Stomach (tissue), 9 donors: Measurements from ENCODE around the gene NAB2. TPM values are rescaled to one million over a fixed set of nuclear protein-coding genes. Genes with fewer than 3 reads are reported as not detected.

ENCODE experiments used
- DNase-seq, 2 donors: peaks; one replicate each; pipeline versions ENCODE4 v3.0.0 to v3.0.0-alpha.2; 2013 to 2019
- H3K27ac ChIP-seq, 5 donors: fragments of 200-600 bp in 4 of 5; sonication (generic) in 4 of 5; one replicate each; pipeline ENCODE4 v1.5.1; 2013 to 2019; ENCODE audit warnings: mild to moderate bottlenecking in 1 of 5, moderate library complexity in 1 of 5
- H3K27me3 ChIP-seq, 3 donors: fragments of 200-600 bp; sonication (generic); one replicate each; pipeline ENCODE4 v1.5.1; 2017 to 2019; ENCODE audit warnings: mixed run types in 1 of 3
- H3K36me3 ChIP-seq, 4 donors: fragments of 200-600 bp; sonication (generic); 1 replicate in 3 of 4; 2 replicates in 1 of 4; pipeline ENCODE4 v1.5.1; 2016 to 2019
- H3K4me1 ChIP-seq, 4 donors: fragments of 200-600 bp; sonication (generic); one replicate each; pipeline ENCODE4 v1.5.1; 2016 to 2019
- H3K4me3 ChIP-seq, 4 donors: fragments of 200-600 bp; sonication (generic) in 3 of 4; one replicate each; pipeline ENCODE4 v1.5.1; 2016 to 2019; ENCODE audit warnings: mild to moderate bottlenecking in 1 of 4
- H3K9me3 ChIP-seq, 4 donors: fragments of 200-600 bp; sonication (generic); one replicate each; pipeline ENCODE4 v1.5.1; 2016 to 2019
- EP300 ChIP-seq: sonication (generic); formaldehyde crosslinking; IDR thresholded peaks from one replicate; pipeline ENCODE4 v1.6.1; 2017; ENCODE audit warnings: antibody characterized with exemption
- POLR2A ChIP-seq, 4 donors: fragments of 450-650 bp; IDR thresholded peaks; one replicate each; pipeline ENCODE4 v1.6.1; 2016; ENCODE audit warnings: antibody characterized with exemption in 4 of 4, control low read depth in 2 of 4, mild to moderate bottlenecking in 1 of 4, moderate library complexity in 1 of 4
- POLR2AphosphoS5 ChIP-seq, 3 donors: sonication (generic); formaldehyde crosslinking; IDR thresholded peaks; one replicate each; pipeline ENCODE4 v1.6.1; 2016; ENCODE audit warnings: antibody characterized with exemption in 3 of 3
- WGBS, 5 donors: extraction: QIAGEN DNeasy Blood & Tissue Kit in 3 of 5; methylation state at CpG; one replicate each; pipeline versions ENCODE4 v1.1.5 to v1.1.7; 2013 to 2018; 5-methylcytosine and 5-hydroxymethylcytosine counted together
- intact Hi-C: fragments of 100-400 bp; cut with DNase I; formaldehyde crosslinking; loops from one replicate; pipeline ENCODE4 v1.15.1; 2023; ENCODE audit warnings: low total_unique reads
- polyA plus RNA-seq, 3 donors: library from polyadenylated mRNA; stranded (reverse); fragments of 200-250 nt; gene quantifications; one replicate each; pipeline ENCODE4 v1.2.3, GENCODE V29; 2013
- total RNA-seq, 5 donors: library from RNA; depleted of rRNA; stranded (reverse); fragments of >200 nt; gene quantifications; one replicate each; pipeline versions ENCODE4 v1.1.0 to v1.2.3, GENCODE V29; 2014 to 2016
- TF ChIP-seq, protein P1 (sequence below), 7 experiments: fragments of 450-650 bp in 4 of 7; fragments of 200-600 bp in 3 of 7; sonication (generic) in 3 of 7; IDR thresholded peaks; one replicate each; pipeline ENCODE4 v1.5.1; 2016 to 2019; ENCODE audit warnings: antibody characterized with exemption in 7 of 7, control low read depth in 2 of 7, mild to moderate bottlenecking in 1 of 7
- donor health status: healthy with polysubstance abuse.
- donor health status: Bipolar disorder and iron deficiency.
- donor health status: healthy.

NAB2 gene
- total and polyA plus RNA-seq, 8 donors = 1.7 to 16.6 (median 12.1) TPM; not detected in 1

DNA sequence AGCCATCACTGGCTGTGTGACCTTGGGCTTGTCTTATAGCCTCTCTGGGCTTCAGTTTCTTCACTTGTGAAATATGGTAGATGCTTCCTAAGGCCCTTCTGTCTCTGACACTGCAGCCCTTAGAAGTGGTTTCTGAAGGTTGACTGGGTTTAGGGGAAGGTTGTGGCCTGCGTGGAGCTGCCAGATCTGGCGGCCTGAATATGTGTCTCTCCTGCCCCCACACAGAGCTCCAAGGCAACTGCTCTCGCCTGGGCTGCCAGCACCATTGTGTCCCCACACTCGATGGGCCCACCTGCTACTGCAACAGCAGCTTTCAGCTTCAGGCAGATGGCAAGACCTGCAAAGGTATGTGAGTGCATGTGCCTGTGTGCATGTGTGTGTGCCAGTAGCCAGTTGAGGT is 54.5 kb downstream of the NAB2 start:
- no peak for DNase-seq
- Histone ChIP-seq H3K4me1 (peaks cover 41 to 49% (median 45%) of the 10 kb centered on the region in 4 donors), H3K9me3 (no peaks in the 10 kb centered on the region), H3K27me3 (no peaks in the 10 kb centered on the region), H3K36me3 (peaks cover 27 to 91% (median 83%) of the 10 kb centered on the region in 4 donors), H3K27ac (peak overlapping the region in 3 of 5 donors; percentile 14 to 53 (median 44)), H3K4me3 (no peak overlapping the region)
- intact Hi-C loops = no loop called here
- WGBS, 5 donors = 72 to 89% (median 83%) methylated on average over 2 to 4 of the region's 4 CpGs
- TF ChIP-seq POLR2A (IDR thresholded peaks at IDR 0.05) = no peak
- no peak for TF ChIP-seq POLR2AphosphoS5 (IDR thresholded peaks at IDR 0.05)
- TF ChIP-seq, protein P1, sequence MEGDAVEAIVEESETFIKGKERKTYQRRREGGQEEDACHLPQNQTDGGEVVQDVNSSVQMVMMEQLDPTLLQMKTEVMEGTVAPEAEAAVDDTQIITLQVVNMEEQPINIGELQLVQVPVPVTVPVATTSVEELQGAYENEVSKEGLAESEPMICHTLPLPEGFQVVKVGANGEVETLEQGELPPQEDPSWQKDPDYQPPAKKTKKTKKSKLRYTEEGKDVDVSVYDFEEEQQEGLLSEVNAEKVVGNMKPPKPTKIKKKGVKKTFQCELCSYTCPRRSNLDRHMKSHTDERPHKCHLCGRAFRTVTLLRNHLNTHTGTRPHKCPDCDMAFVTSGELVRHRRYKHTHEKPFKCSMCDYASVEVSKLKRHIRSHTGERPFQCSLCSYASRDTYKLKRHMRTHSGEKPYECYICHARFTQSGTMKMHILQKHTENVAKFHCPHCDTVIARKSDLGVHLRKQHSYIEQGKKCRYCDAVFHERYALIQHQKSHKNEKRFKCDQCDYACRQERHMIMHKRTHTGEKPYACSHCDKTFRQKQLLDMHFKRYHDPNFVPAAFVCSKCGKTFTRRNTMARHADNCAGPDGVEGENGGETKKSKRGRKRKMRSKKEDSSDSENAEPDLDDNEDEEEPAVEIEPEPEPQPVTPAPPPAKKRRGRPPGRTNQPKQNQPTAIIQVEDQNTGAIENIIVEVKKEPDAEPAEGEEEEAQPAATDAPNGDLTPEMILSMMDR (IDR thresholded peaks at IDR 0.05) = no peak
- TF ChIP-seq EP300 = no peak

Other genes starting within 250 kb of the NAB2 start
- not detected for gene SDR9C7, start 154.7 kb upstream of the NAB2 start, total RNA-seq
- under 1 TPM in 1 of 3 donors, not detected in 2; 0.50 TPM for gene SDR9C7, start 154.7 kb upstream of the NAB2 start, polyA plus RNA-seq
- gene RDH16, start 131.5 kb upstream of the NAB2 start, total RNA-seq = 1 to 10 TPM in 1 of 5 donors, under 1 TPM in 1, not detected in 3; 0.37 to 1.0 TPM
- gene RDH16, start 131.5 kb upstream of the NAB2 start, polyA plus RNA-seq = under 1 TPM in 1 of 3 donors, not detected in 2; 0.68 TPM
- 1 to 10 TPM; 3.3 to 7.6 (median 4.9) TPM for gene ZBTB39, start 82.6 kb upstream of the NAB2 start, total RNA-seq
- gene ZBTB39, start 82.6 kb upstream of the NAB2 start, polyA plus RNA-seq = 1 to 10 TPM; 1.2 to 1.7 (median 1.4) TPM
- 10 to 100 TPM in 1 of 5 donors, 1 to 10 TPM in 2, not detected in 2; 2.0 to 19.8 (median 7.6) TPM for gene TAC3, start 72.6 kb upstream of the NAB2 start, total RNA-seq
- gene TAC3, start 72.6 kb upstream of the NAB2 start, polyA plus RNA-seq = under 1 TPM in 2 of 3 donors, not detected in 1; 0.62 to 0.75 TPM
- 10 to 100 TPM in 4 of 5 donors, 1 to 10 TPM in 1; 2.7 to 97.3 (median 19.3) TPM for gene MYO1A, start 39.0 kb upstream of the NAB2 start, total RNA-seq
- gene MYO1A, start 39.0 kb upstream of the NAB2 start, polyA plus RNA-seq = 10 to 100 TPM in 1 of 3 donors, 1 to 10 TPM in 1, under 1 TPM in 1; 0.70 to 16.2 (median 1.2) TPM
- 10 to 100 TPM in 1 of 5 donors, 1 to 10 TPM in 4; 1.2 to 16.7 (median 2.7) TPM for gene NEMP1, start 10.3 kb upstream of the NAB2 start, total RNA-seq
- 1 to 10 TPM; 1.1 to 3.8 (median 2.2) TPM for gene NEMP1, start 10.3 kb upstream of the NAB2 start, polyA plus RNA-seq
- 100 to 1,000 TPM in 4 of 5 donors, 10 to 100 TPM in 1; 81.9 to 343 (median 209) TPM for gene STAT6, start 22.2 kb downstream of the NAB2 start, total RNA-seq
- 100 to 1,000 TPM; 138 to 477 (median 147) TPM for gene STAT6, start 22.2 kb downstream of the NAB2 start, polyA plus RNA-seq
- gene LRP1, start 39.4 kb downstream of the NAB2 start, total RNA-seq = 100 to 1,000 TPM in 4 of 5 donors, 10 to 100 TPM in 1; 97.8 to 510 (median 129) TPM
- 10 to 100 TPM; 13.5 to 25.9 (median 13.6) TPM for gene LRP1, start 39.4 kb downstream of the NAB2 start, polyA plus RNA-seq
- gene LRP1-AS, start 58.5 kb downstream of the NAB2 start, total RNA-seq = not detected
- gene LRP1-AS, start 58.5 kb downstream of the NAB2 start, polyA plus RNA-seq = not detected
- gene NXPH4, start 127.7 kb downstream of the NAB2 start, total RNA-seq = under 1 TPM in 1 of 5 donors, not detected in 4; 0.18 TPM
- gene NXPH4, start 127.7 kb downstream of the NAB2 start, polyA plus RNA-seq = under 1 TPM in 2 of 3 donors, not detected in 1; 0.30 to 0.44 TPM
- 10 to 100 TPM; 26.1 to 93.7 (median 77.8) TPM for gene SHMT2, start 140.6 kb downstream of the NAB2 start, total RNA-seq
- gene SHMT2, start 140.6 kb downstream of the NAB2 start, polyA plus RNA-seq = 10 to 100 TPM; 54.6 to 59.0 (median 57.1) TPM
- 1 to 10 TPM in 2 of 5 donors, under 1 TPM in 2, not detected in 1; 0.55 to 5.1 (median 1.6) TPM for gene STAC3, start 162.1 kb downstream of the NAB2 start, total RNA-seq
- gene STAC3, start 162.1 kb downstream of the NAB2 start, polyA plus RNA-seq = 1 to 10 TPM; 1.3 to 3.8 (median 3.5) TPM